CD4-positive, alpha-beta T cell (primary cell): Measurements from ENCODE around the gene S100A13. TPM values are rescaled to one million over a fixed set of nuclear protein-coding genes. Genes with fewer than 3 reads are reported as not detected.
"Not testable (repeated sequence)": the region's sequence is repeated elsewhere in the genome, so short reads cannot be mapped to it uniquely, and the experiment has no call there.

ENCODE experiments used
- ATAC-seq: fragments of 200-7000 bp; cut with Tn5 transposase; one replicate; pipeline ENCODE4 v1.10.0; 2022; ENCODE audit warnings: mild to moderate bottlenecking; ENCODE audit not compliant: poor library complexity
- CTCF ChIA-PET: fragments of 350-600 bp; sonication (Branson Sonifier 250); formaldehyde crosslinking; loops from one replicate; lab custom pipeline; 2021; ENCODE audit warnings: antibody characterized with exemption, inconsistent platforms; lab: Charles Lee
- POLR2A ChIA-PET: fragments of 350-600 bp; sonication (Branson Sonifier 250); formaldehyde crosslinking; loops from one replicate; lab custom pipeline; 2021; ENCODE audit warnings: antibody characterized with exemption, inconsistent platforms; lab: Charles Lee
- DNase-seq, 14 experiments: peaks; one replicate each; pipeline ENCODE4 v3.0.0-alpha.2; 2013 to 2020; ENCODE audit warnings: mixed read lengths in 2 of 14
- H3K27ac ChIP-seq, 2 donors: one replicate each; pipeline versions ENCODE4 v1.5.1 to v1.7.0; 2013; ENCODE audit warnings: low read length in 2 of 2, low read depth in 1 of 2, mild to moderate bottlenecking in 1 of 2
- H3K27me3 ChIP-seq, 2 experiments: 1 replicate in 1 of 2; 2 replicates in 1 of 2; pipeline versions ENCODE4 v1.6.1 to v1.7.0; 2013; ENCODE audit warnings: low read length in 2 of 2, control low read depth in 1 of 2, mild to moderate bottlenecking in 1 of 2, moderate library complexity in 1 of 2; ENCODE audit not compliant: insufficient read depth in 2 of 2, control insufficient read depth in 1 of 2
- H3K36me3 ChIP-seq: one replicate; pipeline ENCODE4 v1.6.1; 2013; ENCODE audit warnings: low read length, control low read depth; ENCODE audit not compliant: insufficient read depth
- H3K4me1 ChIP-seq: one replicate; pipeline ENCODE4 v1.6.1; 2013; ENCODE audit warnings: low read length, control low read depth; ENCODE audit not compliant: insufficient read depth
- H3K4me3 ChIP-seq: one replicate; pipeline ENCODE4 v1.5.1; 2013; ENCODE audit warnings: mild to moderate bottlenecking, low read length, moderate library complexity
- H3K9me3 ChIP-seq, 2 experiments: 1 replicate in 1 of 2; 2 replicates in 1 of 2; pipeline versions ENCODE4 v1.6.1 to v1.7.0; 2013; ENCODE audit warnings: low read length in 2 of 2, mild to moderate bottlenecking in 2 of 2, control low read depth in 1 of 2, moderate library complexity in 1 of 2; ENCODE audit not compliant: control insufficient read depth in 1 of 2, insufficient read depth in 1 of 2
- H3K27ac Mint-ChIP-seq: one replicate; pipeline ENCODE4 v1.8.0; 2020; ENCODE audit warnings: mixed read lengths
- H3K27me3 Mint-ChIP-seq: one replicate; pipeline ENCODE4 v1.8.0; 2021; ENCODE audit warnings: mixed read lengths
- H3K36me3 Mint-ChIP-seq: one replicate; pipeline ENCODE4 v1.8.0; 2021; ENCODE audit warnings: low read depth, mixed read lengths
- H3K4me1 Mint-ChIP-seq: one replicate; pipeline ENCODE4 v1.8.0; 2021; ENCODE audit warnings: low read depth, mixed read lengths
- H3K4me3 Mint-ChIP-seq: one replicate; pipeline ENCODE4 v1.8.0; 2020; ENCODE audit warnings: mild to moderate bottlenecking, mixed read lengths
- H3K9me3 Mint-ChIP-seq: one replicate; pipeline ENCODE4 v1.8.0; 2020; ENCODE audit warnings: mixed read lengths
- CTCF ChIP-seq: fragments of 200-600 bp; IDR thresholded peaks from one replicate; pipeline ENCODE4 v1.8.0; 2022; ENCODE audit warnings: antibody characterized with exemption, mild to moderate bottlenecking
- intact Hi-C, 2 experiments: fragments of 100-400 bp; cut with DNase I in 1 of 2; cut with micrococcal nuclease in 1 of 2; formaldehyde crosslinking; loops; one replicate each; pipeline versions ENCODE4 v1.15.1 to v1.9.0; 2023 to 2025; cut with DNase I, micrococcal nuclease
- total RNA-seq, 174 experiments: library from RNA in 2 of 174; stranded (reverse) in 2 of 174; gene quantifications; one replicate each; pipeline ENCODE4 v1.2.3 and lab custom pipeline; 2021 to 2026

The S100A13 gene
- total RNA-seq, 2 experiments from 2014 or later: 2.1 to 2.8 TPM

GRCh38 chr1:153577138-153577537 lies 50.2 kb downstream of the S100A13 start:
- Mint-ChIP-seq H3K4me1 (peaks cover 8% of the 10 kb centered on the region), H3K27ac (no peak overlapping the region), H3K36me3 (no peaks in the 10 kb centered on the region), H3K27me3 (peaks cover 27% of the 10 kb centered on the region), H3K4me3 (no peak overlapping the region), H3K9me3 (no peaks in the 10 kb centered on the region)
- Histone ChIP-seq H3K9me3 (no peaks in the 10 kb centered on the region), H3K27me3 (peaks cover 0 to 10% of the 10 kb centered on the region in 2 experiments), H3K4me1 (peaks cover 3% of the 10 kb centered on the region), H3K4me3 (no peak overlapping the region), H3K36me3 (no peaks in the 10 kb centered on the region), H3K27ac (no peak overlapping the region)
- TF ChIP-seq CTCF: no peak
- ChIA-PET CTCF (interaction anchor here (1.0 kb wide), 1 partner anchor 67 kb away, joined by 3 read pairs; no protein-coding TSS in a partner anchor), POLR2A (no interaction called here)
- no peak for DNase-seq
- intact Hi-C loops: no loop called here
- no peak for ATAC-seq

- H3K36me3 Mint-ChIP-seq, H3K4me3 ChIP-seq, H3K4me1 ChIP-seq, H3K27ac ChIP-seq, H3K36me3 ChIP-seq, H3K4me1 Mint-ChIP-seq, H3K4me3 Mint-ChIP-seq, H3K27me3 ChIP-seq, H3K9me3 ChIP-seq, ATAC-seq, H3K27ac Mint-ChIP-seq, H3K9me3 Mint-ChIP-seq, DNase-seq, intact Hi-C loops, CTCF ChIA-PET, POLR2A ChIA-PET: not testable (repeated sequence)
- peaks cover 27% of the 10 kb centered on the region for H3K27me3 Mint-ChIP-seq
Observed at GRCh38 chr1:153575497-153575896, 51.8 kb downstream of the S100A13 start.

- H3K27ac ChIP-seq, H3K27ac Mint-ChIP-seq, POLR2A ChIA-PET, H3K36me3 Mint-ChIP-seq, H3K4me3 ChIP-seq, H3K4me1 Mint-ChIP-seq, H3K4me3 Mint-ChIP-seq, H3K9me3 Mint-ChIP-seq, H3K36me3 ChIP-seq, intact Hi-C loops, H3K9me3 ChIP-seq, DNase-seq, H3K27me3 ChIP-seq, CTCF ChIA-PET, ATAC-seq, H3K4me1 ChIP-seq: not testable (repeated sequence)
- H3K27me3 Mint-ChIP-seq: peaks cover 27% of the 10 kb centered on the region
Observed at GRCh38 chr1:153575081-153575491, 52.2 kb downstream of the S100A13 start.

GRCh38 chr1:153573351-153573750 lies 54.0 kb downstream of the S100A13 start:
- no peak overlapping the region for H3K27ac ChIP-seq
- peaks cover 9% of the 10 kb centered on the region for H3K4me1 ChIP-seq
- Mint-ChIP-seq H3K4me1 (peaks cover 13% of the 10 kb centered on the region), H3K4me3 (no peak overlapping the region), H3K27ac (no peak overlapping the region), H3K27me3 (peaks cover 17% of the 10 kb centered on the region), H3K36me3 (no peaks in the 10 kb centered on the region), H3K9me3 (no peaks in the 10 kb centered on the region)
- ATAC-seq (no peak), DNase-seq (no peak)
- no peaks in the 10 kb centered on the region for H3K36me3 ChIP-seq
- CTCF ChIA-PET: interaction anchor here (1.2 to 1.5 kb wide), 2 partner anchors 42 to 154 kb away, joined by 3 to 9 read pairs; partner anchors contain the start of gene INTS3
- POLR2A ChIA-PET: interaction anchor here (1.9 kb wide), 1 partner anchor 38 kb away, joined by 8 read pairs; the partner anchor contains the start of gene S100A6
- H3K4me3 ChIP-seq: no peak overlapping the region
- H3K9me3 ChIP-seq: no peaks in the 10 kb centered on the region
- peaks cover 0 to 9% of the 10 kb centered on the region in 2 experiments for H3K27me3 ChIP-seq
- intact Hi-C loops: loop anchor here in 1 of 2 experiments (2.0 to 5.0 kb wide), 3 partner anchors 44 to 414 kb away; partner anchors contain the start of genes RAB13 and S100A14
- no peak for TF ChIP-seq CTCF
